ENCODE results near the gene B3GNT7. TPM values are rescaled to one million over a fixed set of nuclear protein-coding genes. Genes with fewer than 3 reads are reported as not detected.

Gene B3GNT7
- total and polyA plus RNA-seq, 4 donors = 0.74 to 1.7 (median 1.0) TPM

DNA sequence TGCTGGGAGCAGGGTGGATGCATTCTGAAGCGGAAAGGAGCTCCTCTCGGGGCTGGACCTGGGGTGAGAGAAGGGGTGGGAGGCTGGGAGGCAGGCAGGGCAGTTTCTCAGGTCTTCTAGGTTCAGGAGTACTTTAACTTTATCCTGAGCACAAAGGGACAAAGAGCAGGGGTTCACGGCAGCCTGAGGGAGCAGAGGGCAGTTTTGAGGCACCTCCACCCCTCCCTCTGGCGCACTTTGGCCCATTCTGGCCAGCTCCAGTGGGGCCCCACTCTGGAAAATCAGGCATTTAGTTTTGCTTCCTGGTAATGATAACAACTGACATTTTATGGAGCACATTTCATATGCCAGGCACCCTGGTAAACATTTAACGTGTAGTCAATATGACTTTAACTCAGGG is 14.3 kb downstream of the B3GNT7 start:
- DNase-seq (ENCODE audit: low spot score) = no peak
- TF ChIP-seq RAD21 (IDR thresholded peaks at IDR 0.05) (no peak), TAF1 (conservative IDR thresholded peaks at IDR 0.05) (no peak), YY1 (IDR thresholded peaks at IDR 0.05) (no peak)
- TF ChIP-seq, protein P1, sequence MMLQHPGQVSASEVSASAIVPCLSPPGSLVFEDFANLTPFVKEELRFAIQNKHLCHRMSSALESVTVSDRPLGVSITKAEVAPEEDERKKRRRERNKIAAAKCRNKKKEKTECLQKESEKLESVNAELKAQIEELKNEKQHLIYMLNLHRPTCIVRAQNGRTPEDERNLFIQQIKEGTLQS (IDR thresholded peaks at IDR 0.05) = no peak
- TF ChIP-seq, protein P2, sequence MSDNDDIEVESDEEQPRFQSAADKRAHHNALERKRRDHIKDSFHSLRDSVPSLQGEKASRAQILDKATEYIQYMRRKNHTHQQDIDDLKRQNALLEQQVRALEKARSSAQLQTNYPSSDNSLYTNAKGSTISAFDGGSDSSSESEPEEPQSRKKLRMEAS (IDR thresholded peaks at IDR 0.05) = no peak
- Histone ChIP-seq H3K36me3 (ENCODE audit: control insufficient read depth in 4 of 4, insufficient read depth in 3 of 4, low read depth in 1 of 4, low read length in 3 of 4) (no peaks in the 10 kb centered on the region), H3K9me3 (ENCODE audit: control insufficient read depth in 4 of 4, low read length in 3 of 4) (no peaks in the 10 kb centered on the region), H3K27ac (ENCODE audit: low read depth in 1 of 2, low read length in 2 of 2) (no peak overlapping the region), H3K27me3 (ENCODE audit: control insufficient read depth in 4 of 4, insufficient read depth in 4 of 4, low read length in 3 of 4) (no peaks in the 10 kb centered on the region), H3K4me3 (ENCODE audit: low read depth in 1 of 3, low read length in 3 of 3) (no peak overlapping the region), H3K4me1 (ENCODE audit: control insufficient read depth in 4 of 4, insufficient read depth in 4 of 4, low read length in 3 of 4) (peaks cover 4 to 20% (median 9%) of the 10 kb centered on the region in 4 donors), H3K9ac (ENCODE audit: low read depth in 1 of 2, low read length in 2 of 2) (no peak overlapping the region)
- 74% methylated on average over 5 of the region's 5 CpGs for WGBS

DNA sequence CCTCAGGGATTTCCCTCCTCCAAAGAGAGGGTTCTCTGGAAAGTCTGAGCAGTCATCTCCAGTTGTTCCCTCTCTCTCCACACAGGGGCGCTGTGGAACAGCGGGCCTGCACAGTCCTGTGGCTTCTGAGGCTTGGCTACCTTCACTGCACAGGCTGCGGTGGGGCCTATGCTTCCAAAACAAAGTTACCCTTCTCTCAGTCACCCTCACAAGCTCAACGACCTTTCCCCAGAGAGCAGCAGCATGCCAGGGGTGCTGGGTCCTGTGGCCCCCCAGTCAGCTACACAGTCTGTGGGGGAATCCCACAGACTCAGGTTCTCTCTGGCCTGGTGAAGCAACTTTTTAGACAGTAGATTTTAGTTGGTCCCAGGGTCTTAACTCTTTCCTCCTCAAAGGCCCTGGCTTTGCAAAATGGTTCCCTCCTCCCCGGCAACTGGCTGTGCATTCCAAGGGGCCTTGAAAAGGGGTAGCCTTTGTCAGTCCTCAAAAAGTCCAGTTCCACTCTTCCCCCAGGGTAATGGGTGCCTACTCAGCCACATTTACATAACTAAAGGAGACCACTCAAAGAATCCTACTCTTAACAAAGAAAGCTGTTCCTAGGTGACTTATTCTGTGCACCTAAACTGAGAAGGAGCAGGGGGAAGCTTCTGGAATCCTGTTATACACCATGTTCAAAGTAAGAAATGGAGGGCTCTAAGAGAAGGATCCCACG is 14.9 kb downstream of the B3GNT7 start:
- Histone ChIP-seq H3K27me3 (ENCODE audit: control insufficient read depth in 4 of 4, insufficient read depth in 4 of 4, low read length in 3 of 4) (no peaks in the 10 kb centered on the region), H3K4me1 (ENCODE audit: control insufficient read depth in 4 of 4, insufficient read depth in 4 of 4, low read length in 3 of 4) (peaks cover 4 to 20% (median 9%) of the 10 kb centered on the region in 4 donors), H3K4me3 (ENCODE audit: low read depth in 1 of 3, low read length in 3 of 3) (no peak overlapping the region), H3K27ac (ENCODE audit: low read depth in 1 of 2, low read length in 2 of 2) (no peak overlapping the region), H3K9me3 (ENCODE audit: control insufficient read depth in 4 of 4, low read length in 3 of 4) (no peaks in the 10 kb centered on the region), H3K9ac (ENCODE audit: low read depth in 1 of 2, low read length in 2 of 2) (no peak overlapping the region), H3K36me3 (ENCODE audit: control insufficient read depth in 4 of 4, insufficient read depth in 3 of 4, low read depth in 1 of 4, low read length in 3 of 4) (no peaks in the 10 kb centered on the region)
- no peak for DNase-seq (ENCODE audit: low spot score)
- 78% methylated on average over 6 of the region's 6 CpGs for WGBS
- TF ChIP-seq, protein P2 (IDR thresholded peaks at IDR 0.05) = no peak
- TF ChIP-seq HNF4A (conservative IDR thresholded peaks at IDR 0.05) = no peak
- TF ChIP-seq JUND (IDR thresholded peaks at IDR 0.05) = no peak
- TF ChIP-seq, protein P3, sequence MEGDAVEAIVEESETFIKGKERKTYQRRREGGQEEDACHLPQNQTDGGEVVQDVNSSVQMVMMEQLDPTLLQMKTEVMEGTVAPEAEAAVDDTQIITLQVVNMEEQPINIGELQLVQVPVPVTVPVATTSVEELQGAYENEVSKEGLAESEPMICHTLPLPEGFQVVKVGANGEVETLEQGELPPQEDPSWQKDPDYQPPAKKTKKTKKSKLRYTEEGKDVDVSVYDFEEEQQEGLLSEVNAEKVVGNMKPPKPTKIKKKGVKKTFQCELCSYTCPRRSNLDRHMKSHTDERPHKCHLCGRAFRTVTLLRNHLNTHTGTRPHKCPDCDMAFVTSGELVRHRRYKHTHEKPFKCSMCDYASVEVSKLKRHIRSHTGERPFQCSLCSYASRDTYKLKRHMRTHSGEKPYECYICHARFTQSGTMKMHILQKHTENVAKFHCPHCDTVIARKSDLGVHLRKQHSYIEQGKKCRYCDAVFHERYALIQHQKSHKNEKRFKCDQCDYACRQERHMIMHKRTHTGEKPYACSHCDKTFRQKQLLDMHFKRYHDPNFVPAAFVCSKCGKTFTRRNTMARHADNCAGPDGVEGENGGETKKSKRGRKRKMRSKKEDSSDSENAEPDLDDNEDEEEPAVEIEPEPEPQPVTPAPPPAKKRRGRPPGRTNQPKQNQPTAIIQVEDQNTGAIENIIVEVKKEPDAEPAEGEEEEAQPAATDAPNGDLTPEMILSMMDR (IDR thresholded peaks at IDR 0.05; ENCODE audit: low read depth, low read length, missing input control) = peak; percentile 13

DNA sequence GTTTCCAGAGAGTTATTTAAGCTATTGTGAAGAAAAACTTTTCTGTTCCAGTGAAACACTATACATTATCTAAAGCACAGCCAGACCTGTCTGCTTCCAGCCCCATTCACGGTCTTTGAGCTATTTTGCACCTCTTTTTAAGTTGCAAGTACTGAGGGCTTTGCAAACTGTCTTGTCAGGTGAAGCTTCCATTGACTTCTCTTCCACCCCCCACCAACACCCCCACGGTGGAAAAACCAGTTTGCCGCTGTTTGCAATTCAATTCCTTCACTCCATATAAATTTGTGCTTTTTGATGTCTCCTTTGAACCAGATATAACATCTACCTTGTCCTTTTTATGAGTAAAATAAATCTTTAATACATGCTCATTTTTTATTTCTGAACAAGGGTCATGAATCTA is 15.7 kb downstream of the B3GNT7 start:
- no peak for DNase-seq (ENCODE audit: low spot score)
- peaks cover 4 to 20% (median 9%) of the 10 kb centered on the region in 4 donors for H3K4me1 ChIP-seq (ENCODE audit: control insufficient read depth in 4 of 4, insufficient read depth in 4 of 4, low read length in 3 of 4)
- H3K27me3 ChIP-seq (ENCODE audit: control insufficient read depth in 4 of 4, insufficient read depth in 4 of 4, low read length in 3 of 4) = no peaks in the 10 kb centered on the region
- no peak overlapping the region for H3K9ac ChIP-seq (ENCODE audit: low read depth in 1 of 2, low read length in 2 of 2)
- H3K27ac ChIP-seq (ENCODE audit: low read depth in 1 of 2, low read length in 2 of 2) = no peak overlapping the region
- no peak for TF ChIP-seq HNF4G (IDR thresholded peaks at IDR 0.05)
- TF ChIP-seq TAF1 (conservative IDR thresholded peaks at IDR 0.05) = no peak
- TF ChIP-seq, protein P4, sequence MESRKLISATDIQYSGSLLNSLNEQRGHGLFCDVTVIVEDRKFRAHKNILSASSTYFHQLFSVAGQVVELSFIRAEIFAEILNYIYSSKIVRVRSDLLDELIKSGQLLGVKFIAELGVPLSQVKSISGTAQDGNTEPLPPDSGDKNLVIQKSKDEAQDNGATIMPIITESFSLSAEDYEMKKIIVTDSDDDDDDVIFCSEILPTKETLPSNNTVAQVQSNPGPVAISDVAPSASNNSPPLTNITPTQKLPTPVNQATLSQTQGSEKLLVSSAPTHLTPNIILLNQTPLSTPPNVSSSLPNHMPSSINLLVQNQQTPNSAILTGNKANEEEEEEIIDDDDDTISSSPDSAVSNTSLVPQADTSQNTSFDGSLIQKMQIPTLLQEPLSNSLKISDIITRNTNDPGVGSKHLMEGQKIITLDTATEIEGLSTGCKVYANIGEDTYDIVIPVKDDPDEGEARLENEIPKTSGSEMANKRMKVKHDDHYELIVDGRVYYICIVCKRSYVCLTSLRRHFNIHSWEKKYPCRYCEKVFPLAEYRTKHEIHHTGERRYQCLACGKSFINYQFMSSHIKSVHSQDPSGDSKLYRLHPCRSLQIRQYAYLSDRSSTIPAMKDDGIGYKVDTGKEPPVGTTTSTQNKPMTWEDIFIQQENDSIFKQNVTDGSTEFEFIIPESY (IDR thresholded peaks at IDR 0.05) = no peak
- no peaks in the 10 kb centered on the region for H3K9me3 ChIP-seq (ENCODE audit: control insufficient read depth in 4 of 4, low read length in 3 of 4)
- no peaks in the 10 kb centered on the region for H3K36me3 ChIP-seq (ENCODE audit: control insufficient read depth in 4 of 4, insufficient read depth in 3 of 4, low read depth in 1 of 4, low read length in 3 of 4)
- H3K4me3 ChIP-seq (ENCODE audit: low read depth in 1 of 3, low read length in 3 of 3) = no peak overlapping the region
- 74% methylated on average over 3 of the region's 3 CpGs for WGBS

Data from liver (tissue), 9 donors.